HCT116 (cell line): ENCODE data around the gene UBR3. TPM values are rescaled to one million over a fixed set of nuclear protein-coding genes. Genes with fewer than 3 reads are reported as not detected.

ENCODE experiments used
- ATAC-seq: fragments of 200-7000 bp; cut with Tn5 transposase; 2 replicates; pipeline ENCODE4 v1.9.1; 2020; ENCODE audit warnings: mild to moderate bottlenecking, moderate library complexity
- BruUV-seq: library from RNA; stranded (reverse); fragments of 400-500 nt; replicated peaks from 2 replicates; lab custom pipeline; 2021; lab: Mats Ljungman, UMichigan
- CTCF ChIA-PET: fragments of 300-600 bp; sonication (Branson Sonifier 250); formaldehyde crosslinking; loops from one replicate; lab custom pipeline; 2021; ENCODE audit warnings: antibody characterized with exemption; lab: Charles Lee
- POLR2A ChIA-PET: fragments of 300-600, 350-600 bp; sonication (Branson Sonifier 250); formaldehyde crosslinking; loops from one replicate; lab custom pipeline; 2021; ENCODE audit warnings: antibody characterized with exemption; lab: Charles Lee
- RAD21 ChIA-PET, 2 experiments: fragments of 300-600 bp; sonication (Branson Sonifier 250); formaldehyde crosslinking; loops; one replicate each; lab custom pipeline; 2023; ENCODE audit warnings: low total read pairs in 2 of 2; ENCODE audit not compliant: uncharacterized antibody in 2 of 2, unreplicated experiment in 2 of 2, low non-redundant PET in 1 of 2; lab: Charles Lee
- DNase-seq: peaks from one replicate; pipeline ENCODE4 v3.0.0-alpha.2; 2010; ENCODE audit warnings: low read depth, low spot score
- H2AFZ ChIP-seq: fragments of 200-600 bp; shearing (Covaris generic), sonication (generic); 2 replicates; pipeline ENCODE4 v1.6.1; 2017; ENCODE audit warnings: low read depth, mixed run types, mixed read lengths, antibody characterized with exemption, low read length; ENCODE audit not compliant: poor library complexity, severe bottlenecking
- H3K27ac ChIP-seq: 2 replicates; pipeline ENCODE4 v1.5.1; 2012; ENCODE audit warnings: low read depth, low read length
- H3K27me3 ChIP-seq: fragments of 200-600 bp; sonication (generic); 2 replicates; pipeline ENCODE4 v1.6.1; 2016; ENCODE audit warnings: mixed run types, low read length, mixed read lengths; ENCODE audit not compliant: insufficient read depth
- H3K36me3 ChIP-seq, 2 experiments: fragments of 200-500 bp in 1 of 2; fragments of 200-600 bp in 1 of 2; sonication (Bioruptor generic) in 1 of 2; sonication (generic) in 1 of 2; 2 replicates each; pipeline versions ENCODE4 v1.5.1 to v1.6.1; 2014 to 2016; ENCODE audit warnings: low read length in 2 of 2, inconsistent platforms in 1 of 2, mixed read lengths in 1 of 2, mixed run types in 1 of 2; ENCODE audit not compliant: insufficient read depth in 2 of 2, control insufficient read depth in 1 of 2
- H3K4me1 ChIP-seq, 2 experiments: fragments of 200-600 bp in 1 of 2; sonication (generic) in 1 of 2; 2 replicates each; pipeline versions ENCODE4 v1.5.1 to v1.6.1; 2012 to 2017; ENCODE audit warnings: low read length in 2 of 2, inconsistent platforms in 1 of 2, mild to moderate bottlenecking in 1 of 2, mixed read lengths in 1 of 2, mixed run types in 1 of 2, moderate library complexity in 1 of 2; ENCODE audit not compliant: insufficient read depth in 2 of 2, control insufficient read depth in 1 of 2
- H3K4me2 ChIP-seq: fragments of 200-600 bp; sonication (generic); 2 replicates; pipeline ENCODE4 v1.6.1; 2017; ENCODE audit warnings: mixed run types, low read length, mixed read lengths
- H3K4me3 ChIP-seq, 2 experiments: fragments of 200-600 bp in 1 of 2; sonication (generic) in 1 of 2; replicated peaks in 1 of 2; 2 replicates each; pipeline ENCODE4 v1.5.1; 2011 to 2016; ENCODE audit warnings: low read length in 2 of 2, control low read depth in 1 of 2, low read depth in 1 of 2, mild to moderate bottlenecking in 1 of 2, mixed read lengths in 1 of 2, mixed run types in 1 of 2
- H3K79me2 ChIP-seq: fragments of 200-600 bp; sonication (generic); 2 replicates; pipeline ENCODE4 v1.6.1; 2017; ENCODE audit warnings: mild to moderate bottlenecking, mixed run types, low read length, moderate library complexity, mixed read lengths; ENCODE audit not compliant: insufficient read depth
- H3K9ac ChIP-seq: fragments of 200-600 bp; sonication (generic); 2 replicates; pipeline ENCODE4 v1.6.1; 2016; ENCODE audit warnings: low read length, mixed read lengths
- H3K9me2 ChIP-seq: fragments of 200-600 bp; sonication (generic), shearing (Covaris generic); 2 replicates; pipeline ENCODE4 v1.6.1; 2017; ENCODE audit warnings: mixed run types, mild to moderate bottlenecking, moderate library complexity; ENCODE audit not compliant: insufficient read depth
- H3K9me3 ChIP-seq, 2 experiments: fragments of 200-500 bp in 1 of 2; fragments of 200-600 bp in 1 of 2; sonication (Bioruptor generic) in 1 of 2; sonication (generic) in 1 of 2; 2 replicates each; pipeline ENCODE4 v1.6.1; 2014 to 2017; ENCODE audit warnings: low read length in 2 of 2, mixed read lengths in 2 of 2, inconsistent platforms in 1 of 2, low read depth in 1 of 2, mild to moderate bottlenecking in 1 of 2, mixed run types in 1 of 2, moderate library complexity in 1 of 2; ENCODE audit not compliant: control insufficient read depth in 1 of 2, insufficient read depth in 1 of 2
- H4K20me1 ChIP-seq: fragments of 200-600 bp; sonication (generic), shearing (Covaris generic); 2 replicates; pipeline ENCODE4 v1.6.1; 2017; ENCODE audit warnings: mixed run types, mild to moderate bottlenecking, moderate library complexity; ENCODE audit not compliant: insufficient read depth
- EZH2phosphoT487 ChIP-seq: fragments of 200-600 bp; IDR thresholded peaks from 2 replicates; pipeline ENCODE4 v1.6.1; 2018; ENCODE audit warnings: antibody characterized with exemption, borderline replicate concordance
- FOSL1 ChIP-seq: IDR thresholded peaks from 2 replicates; pipeline ENCODE4 v1.6.1; 2012; ENCODE audit warnings: low read depth
- JUND ChIP-seq: IDR thresholded peaks from 2 replicates; pipeline ENCODE4 v1.6.1; 2012
- MAX ChIP-seq: IDR thresholded peaks from 2 replicates; pipeline ENCODE4 v1.6.1; 2012
- POLR2A ChIP-seq: IDR thresholded peaks from 2 replicates; pipeline ENCODE4 v1.7.0; 2011; ENCODE audit warnings: borderline replicate concordance; ENCODE audit not compliant: insufficient read depth, insufficient read length; ENCODE audit errors: extremely low read depth
- YY1 ChIP-seq: IDR thresholded peaks from 2 replicates; pipeline ENCODE4 v1.6.1; 2011; ENCODE audit warnings: low read length, low read depth, moderate library complexity, mild to moderate bottlenecking; ENCODE audit not compliant: insufficient replicate concordance; ENCODE audit errors: extremely low read depth
- ZFX ChIP-seq: fragments of 450-650 bp; IDR thresholded peaks from 2 replicates; pipeline ENCODE4 v1.6.1; 2017
- ZNF274 ChIP-seq: fragments of 200-500 bp; sonication (Bioruptor generic); IDR thresholded peaks from 2 replicates; pipeline ENCODE4 v1.6.1; 2014; ENCODE audit warnings: mild to moderate bottlenecking, low read depth, low read length, inconsistent platforms
- intact Hi-C: fragments of 100-400 bp; cut with micrococcal nuclease; formaldehyde crosslinking; loops from 2 replicates; pipeline ENCODE4 v1.10.0; 2022
- total RNA-seq: library from RNA; stranded (reverse); gene quantifications from one replicate; pipeline ENCODE4 v1.2.1, GENCODE V29; 2021; ENCODE audit not compliant: unreplicated experiment

The UBR3 gene
- total RNA-seq, 1 experiment from 2014 or later: 29.5 TPM

GRCh38 chr2:170091436-170091835 lies 264.2 kb downstream of the UBR3 start:
- intact Hi-C loops: no loop called here
- H3K9me2 ChIP-seq: no peaks in the 10 kb centered on the region
- no peak for ATAC-seq
- no peaks in the 10 kb centered on the region for H4K20me1 ChIP-seq
- no peaks in the 10 kb centered on the region for H3K9me3 ChIP-seq
- BruUV-seq: no TSS peak
- no peaks in the 10 kb centered on the region for H3K27me3 ChIP-seq
- no peak for DNase-seq
- TF ChIP-seq YY1 (no peak), EZH2phosphoT487 (no peak), ZFX (no peak)
- no peak overlapping the region for H3K4me2 ChIP-seq
- no peak overlapping the region for H3K4me3 ChIP-seq
- H3K4me1 ChIP-seq: no peaks in the 10 kb centered on the region
- H3K79me2 ChIP-seq: no peaks in the 10 kb centered on the region
- no peak overlapping the region for H3K27ac ChIP-seq
- POLR2A ChIA-PET: no interaction called here
- H3K36me3 ChIP-seq: no peaks in the 10 kb centered on the region
- H3K9ac ChIP-seq: no peak overlapping the region
- H2AFZ ChIP-seq: no peak overlapping the region
- CTCF ChIA-PET: no interaction called here
- RAD21 ChIA-PET: no interaction called here

- BruUV-seq: no TSS peak
- no peak for TF ChIP-seq YY1
- TF ChIP-seq FOSL1: no peak
- no peak for TF ChIP-seq ZNF274
- no peak for TF ChIP-seq ZFX
- TF ChIP-seq POLR2A: no peak
- TF ChIP-seq JUND: no peak
- TF ChIP-seq MAX: no peak
- DNase-seq (no peak), ATAC-seq (no peak)
- Histone ChIP-seq H3K9ac (no peak overlapping the region), H3K4me2 (no peak overlapping the region), H3K9me3 (no peaks in the 10 kb centered on the region), H2AFZ (no peak overlapping the region), H3K27me3 (no peaks in the 10 kb centered on the region), H3K9me2 (no peaks in the 10 kb centered on the region), H3K79me2 (no peaks in the 10 kb centered on the region), H3K4me1 (no peaks in the 10 kb centered on the region), H4K20me1 (no peaks in the 10 kb centered on the region), H3K4me3 (no peak overlapping the region), H3K27ac (no peak overlapping the region), H3K36me3 (no peaks in the 10 kb centered on the region)
- CTCF ChIA-PET: no interaction called here
- RAD21 ChIA-PET: no interaction called here
- POLR2A ChIA-PET: no interaction called here
- intact Hi-C loops: no loop called here
Measured at GRCh38 chr2:170092436-170093060, 265.3 kb downstream of the UBR3 start.
